H9 (cell line): ENCODE measurements around the gene KPNA1. TPM values are rescaled to one million over a fixed set of nuclear protein-coding genes. Genes with fewer than 3 reads are reported as not detected.

ENCODE experiments used
- DNase-seq: peaks from one replicate; pipeline ENCODE4 v3.0.0-alpha.2; 2017
- H2AFZ ChIP-seq: one replicate; pipeline ENCODE4 v1.6.1; 2013; ENCODE audit warnings: mild to moderate bottlenecking, low read length, control low read depth, moderate library complexity
- H2AK5ac ChIP-seq: 2 replicates; pipeline ENCODE4 v1.6.1; 2013; ENCODE audit warnings: low read length, control low read depth, mixed read lengths; ENCODE audit not compliant: insufficient read length
- H2BK120ac ChIP-seq: one replicate; pipeline ENCODE4 v1.6.1; 2013; ENCODE audit warnings: low read depth, mild to moderate bottlenecking, low read length, control low read depth, inconsistent platforms; ENCODE audit not compliant: poor library complexity, severe bottlenecking
- H2BK12ac ChIP-seq: 2 replicates; pipeline ENCODE4 v1.6.1; 2013; ENCODE audit warnings: low read length, control low read depth, mixed read lengths, low read depth; ENCODE audit not compliant: insufficient read length
- H2BK15ac ChIP-seq: 2 replicates; pipeline ENCODE4 v1.6.1; 2013; ENCODE audit warnings: low read depth, low read length, control low read depth
- H2BK20ac ChIP-seq: one replicate; pipeline ENCODE4 v1.6.1; 2013; ENCODE audit warnings: low read depth, mild to moderate bottlenecking, low read length, control low read depth, inconsistent platforms; ENCODE audit not compliant: poor library complexity, severe bottlenecking
- H2BK5ac ChIP-seq: 2 replicates; pipeline ENCODE4 v1.6.1; 2013; ENCODE audit warnings: low read length, control low read depth, mixed read lengths; ENCODE audit not compliant: insufficient read length
- H3K14ac ChIP-seq: 2 replicates; pipeline ENCODE4 v1.6.1; 2013; ENCODE audit warnings: low read length, control low read depth; ENCODE audit not compliant: insufficient read depth
- H3K18ac ChIP-seq: 2 replicates; pipeline ENCODE4 v1.6.1; 2013; ENCODE audit warnings: low read depth, mild to moderate bottlenecking, mixed read lengths, low read length, control low read depth; ENCODE audit not compliant: insufficient read length
- H3K23ac ChIP-seq: 2 replicates; pipeline ENCODE4 v1.6.1; 2013; ENCODE audit warnings: low read length, control low read depth, mixed read lengths, low read depth; ENCODE audit not compliant: insufficient read length
- H3K23me2 ChIP-seq: 2 replicates; pipeline ENCODE4 v1.6.1; 2013; ENCODE audit warnings: low read depth, mild to moderate bottlenecking, mixed read lengths, low read length, control low read depth; ENCODE audit not compliant: insufficient read length, poor library complexity, severe bottlenecking
- H3K27ac ChIP-seq: 2 replicates; pipeline ENCODE4 v1.5.1; 2013; ENCODE audit warnings: low read length, control low read depth, mixed read lengths, low read depth; ENCODE audit not compliant: insufficient read length
- H3K27me3 ChIP-seq: 2 replicates; pipeline ENCODE4 v1.6.1; 2013; ENCODE audit warnings: low read length, control low read depth, inconsistent platforms; ENCODE audit not compliant: insufficient read depth
- H3K4ac ChIP-seq: 2 replicates; pipeline ENCODE4 v1.6.1; 2013; ENCODE audit warnings: low read depth, mild to moderate bottlenecking, control low read depth, inconsistent platforms, low read length, moderate library complexity
- H3K4me1 ChIP-seq: 2 replicates; pipeline ENCODE4 v1.6.1; 2013; ENCODE audit warnings: low read length, control low read depth, inconsistent platforms; ENCODE audit not compliant: insufficient read depth
- H3K4me2 ChIP-seq: 2 replicates; pipeline ENCODE4 v1.6.1; 2013; ENCODE audit warnings: low read length, control low read depth, mixed read lengths; ENCODE audit not compliant: insufficient read length, insufficient read depth
- H3K56ac ChIP-seq: 2 replicates; pipeline ENCODE4 v1.6.1; 2013; ENCODE audit warnings: low read depth, mild to moderate bottlenecking, mixed read lengths, low read length, control low read depth; ENCODE audit not compliant: insufficient read length
- H3K79me1 ChIP-seq: 2 replicates; pipeline ENCODE4 v1.6.1; 2013; ENCODE audit warnings: low read depth, mild to moderate bottlenecking, moderate library complexity, low read length, control low read depth, inconsistent platforms; ENCODE audit not compliant: insufficient read depth, poor library complexity, severe bottlenecking
- H3K79me2 ChIP-seq: 2 replicates; pipeline ENCODE4 v1.6.1; 2013; ENCODE audit warnings: low read length, control low read depth, inconsistent platforms; ENCODE audit not compliant: insufficient read depth
- H3K9ac ChIP-seq: 2 replicates; pipeline ENCODE4 v1.6.1; 2013; ENCODE audit warnings: low read length, control low read depth, mixed read lengths; ENCODE audit not compliant: insufficient read length; ENCODE audit errors: extremely low read depth
- H3K9me3 ChIP-seq: one replicate; pipeline ENCODE4 v1.6.1; 2013; ENCODE audit warnings: low read depth, low read length, inconsistent platforms; ENCODE audit not compliant: control insufficient read depth
- H3T11ph ChIP-seq: one replicate; pipeline ENCODE4 v1.6.1; 2013; ENCODE audit warnings: mild to moderate bottlenecking, low read length, control low read depth, inconsistent platforms
- H4K20me1 ChIP-seq: one replicate; pipeline ENCODE4 v1.6.1; 2013; ENCODE audit not compliant: control insufficient read depth, insufficient read length, insufficient read depth
- H4K5ac ChIP-seq: 2 replicates; pipeline ENCODE4 v1.6.1; 2013; ENCODE audit warnings: low read depth, mild to moderate bottlenecking, mixed read lengths, low read length, control low read depth; ENCODE audit not compliant: insufficient read length
- H4K8ac ChIP-seq: replicated peaks from 2 replicates; pipeline ENCODE4 v1.6.1; 2013; ENCODE audit warnings: low read length, control low read depth, mixed read lengths, low read depth; ENCODE audit not compliant: insufficient read length
- H4K91ac ChIP-seq: 2 replicates; pipeline ENCODE4 v1.6.1; 2013; ENCODE audit warnings: low read depth, mild to moderate bottlenecking, moderate library complexity, mixed read lengths, low read length, control low read depth; ENCODE audit not compliant: insufficient read length
- H3K27ac Mint-ChIP-seq, 3 experiments: 2 replicates in 2 of 3; 3 replicates in 1 of 3; pipeline ENCODE4 v1.8.0; 2020 to 2021; ENCODE audit warnings: mixed read lengths in 3 of 3, mild to moderate bottlenecking in 1 of 3, moderate library complexity in 1 of 3
- H3K27me3 Mint-ChIP-seq: 2 replicates; pipeline ENCODE4 v1.8.0; 2021; ENCODE audit warnings: low read depth, mild to moderate bottlenecking, moderate library complexity, mixed read lengths
- H3K36me3 Mint-ChIP-seq, 3 experiments: 2 replicates in 2 of 3; 3 replicates in 1 of 3; pipeline ENCODE4 v1.8.0; 2020 to 2021; ENCODE audit warnings: low read depth in 3 of 3, mixed read lengths in 3 of 3; ENCODE audit not compliant: insufficient read depth in 1 of 3
- H3K4me1 Mint-ChIP-seq, 2 experiments: 2 replicates each; pipeline ENCODE4 v1.8.0; 2020; ENCODE audit warnings: mixed read lengths in 2 of 2
- H3K4me3 Mint-ChIP-seq, 2 experiments: 2 replicates in 1 of 2; 3 replicates in 1 of 2; pipeline ENCODE4 v1.8.0; 2020 to 2021; ENCODE audit warnings: mild to moderate bottlenecking in 2 of 2, mixed read lengths in 2 of 2, moderate library complexity in 1 of 2
- H3K9me3 Mint-ChIP-seq, 2 experiments: 2 replicates in 1 of 2; 3 replicates in 1 of 2; pipeline ENCODE4 v1.8.0; 2020; ENCODE audit warnings: mild to moderate bottlenecking in 2 of 2, mixed read lengths in 2 of 2, moderate library complexity in 1 of 2
- WGBS: extraction: QIAGEN DNeasy Blood & Tissue Kit; methylation state at CpG from one replicate; pipeline ENCODE4 v1.1.7; 2013; ENCODE audit warnings: missing lambda C conversion rate, low lambda C conversion rate, mixed read lengths; ENCODE audit not compliant: insufficient read length; ENCODE audit errors: extremely low coverage; 5-methylcytosine and 5-hydroxymethylcytosine counted together
- total RNA-seq: library from RNA; stranded (reverse); gene quantifications from 2 replicates; pipeline ENCODE4 v1.2.1, GENCODE V29; 2021
- TF ChIP-seq, protein P1 (sequence below): fragments of 200-600 bp; sonication (generic); conservative IDR thresholded peaks from 3 replicates; pipeline ENCODE4 v1.8.0; 2021; ENCODE audit warnings: antibody characterized with exemption, mild to moderate bottlenecking

The KPNA1 gene
- total RNA-seq, 1 experiment from 2014 or later = 71.7 TPM

DNA sequence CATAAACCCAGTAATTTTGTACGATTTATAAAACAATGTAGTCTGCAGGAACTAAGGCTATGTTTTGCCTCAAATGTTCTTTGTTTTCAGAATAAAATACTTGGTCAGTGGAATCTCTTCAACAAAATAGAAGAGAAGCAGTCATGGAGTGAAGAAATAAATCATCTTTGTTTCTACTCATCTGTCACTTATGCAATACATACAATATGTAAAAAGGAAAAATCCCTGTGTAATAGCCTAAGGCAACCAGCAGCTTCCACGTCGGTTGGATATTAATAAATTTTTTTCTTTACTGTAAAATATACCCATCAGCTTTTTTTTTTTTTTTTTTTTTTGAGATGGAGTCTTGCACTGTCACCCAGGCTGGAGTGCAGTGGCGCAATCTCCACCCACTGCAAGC is 93.6 kb downstream of the KPNA1 start:
- Histone ChIP-seq H3K4me1 (no peaks in the 10 kb centered on the region), H3K18ac (no peak overlapping the region), H2BK20ac (no peak overlapping the region), H3K4ac (no peak overlapping the region), H3K79me1 (no peaks in the 10 kb centered on the region), H4K8ac (no peak overlapping the region), H3K79me2 (no peaks in the 10 kb centered on the region), H3K9me3 (no peaks in the 10 kb centered on the region), H3K9ac (no peak overlapping the region), H2BK15ac (no peak overlapping the region), H2BK5ac (no peak overlapping the region), H3K23ac (no peak overlapping the region), H3K14ac (no peak overlapping the region), H4K91ac (no peak overlapping the region), H3K23me2 (no peaks in the 10 kb centered on the region), H3T11ph (no peak overlapping the region), H3K27me3 (no peaks in the 10 kb centered on the region), H4K5ac (no peak overlapping the region), H3K56ac (no peak overlapping the region), H2AK5ac (no peak overlapping the region), H3K27ac (no peak overlapping the region), H4K20me1 (no peaks in the 10 kb centered on the region), H2BK12ac (no peak overlapping the region), H2AFZ (no peak overlapping the region), H3K4me2 (no peak overlapping the region), H2BK120ac (no peak overlapping the region)
- H3K27me3 Mint-ChIP-seq = no peaks in the 10 kb centered on the region
- H3K4me1 Mint-ChIP-seq = peaks cover 6 to 8% of the 10 kb centered on the region in 2 experiments
- DNase-seq = no peak
- no peak overlapping the region for H3K27ac Mint-ChIP-seq
- H3K4me3 Mint-ChIP-seq = no peak overlapping the region
- TF ChIP-seq, protein P1, sequence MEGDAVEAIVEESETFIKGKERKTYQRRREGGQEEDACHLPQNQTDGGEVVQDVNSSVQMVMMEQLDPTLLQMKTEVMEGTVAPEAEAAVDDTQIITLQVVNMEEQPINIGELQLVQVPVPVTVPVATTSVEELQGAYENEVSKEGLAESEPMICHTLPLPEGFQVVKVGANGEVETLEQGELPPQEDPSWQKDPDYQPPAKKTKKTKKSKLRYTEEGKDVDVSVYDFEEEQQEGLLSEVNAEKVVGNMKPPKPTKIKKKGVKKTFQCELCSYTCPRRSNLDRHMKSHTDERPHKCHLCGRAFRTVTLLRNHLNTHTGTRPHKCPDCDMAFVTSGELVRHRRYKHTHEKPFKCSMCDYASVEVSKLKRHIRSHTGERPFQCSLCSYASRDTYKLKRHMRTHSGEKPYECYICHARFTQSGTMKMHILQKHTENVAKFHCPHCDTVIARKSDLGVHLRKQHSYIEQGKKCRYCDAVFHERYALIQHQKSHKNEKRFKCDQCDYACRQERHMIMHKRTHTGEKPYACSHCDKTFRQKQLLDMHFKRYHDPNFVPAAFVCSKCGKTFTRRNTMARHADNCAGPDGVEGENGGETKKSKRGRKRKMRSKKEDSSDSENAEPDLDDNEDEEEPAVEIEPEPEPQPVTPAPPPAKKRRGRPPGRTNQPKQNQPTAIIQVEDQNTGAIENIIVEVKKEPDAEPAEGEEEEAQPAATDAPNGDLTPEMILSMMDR = no peak
- H3K36me3 Mint-ChIP-seq = peaks cover 0 to 20% (median 9%) of the 10 kb centered on the region in 3 experiments; a peak in 6 of 7 replicates
- WGBS = no CpG with 5 or more reads among the region's 4 CpGs
- H3K9me3 Mint-ChIP-seq = no peaks in the 10 kb centered on the region; a peak in 1 of 5 replicates
